HuH-7.5 (cell line): Measurements from ENCODE around the gene NEDD4L.

Experiments used
- DNase-seq: peaks from one replicate; pipeline ENCODE4 v3.0.0; 2011; ENCODE audit warnings: low spot score

NEDD4L gene

GRCh38 chr18:58183226-58183625 is 139.2 kb downstream of the NEDD4L start:
- DNase-seq, result no peak

GRCh38 chr18:58186258-58186948 is 142.4 kb downstream of the NEDD4L start:
- no peak for DNase-seq

GRCh38 chr18:58187674-58188073 is 143.6 kb downstream of the NEDD4L start:
- DNase-seq, result no peak

GRCh38 chr18:58188996-58189395 is 145.0 kb downstream of the NEDD4L start:
- no peak for DNase-seq

GRCh38 chr18:58190842-58191530 is 147.0 kb downstream of the NEDD4L start:
- DNase-seq, result no peak

- no peak for DNase-seq
Observed at GRCh38 chr18:58191626-58192025, 147.6 kb downstream of the NEDD4L start.

GRCh38 chr18:58192519-58192918 is 148.5 kb downstream of the NEDD4L start:
- no peak for DNase-seq

- peak; percentile 58 for DNase-seq
Observed at GRCh38 chr18:58194028-58194427, 150.0 kb downstream of the NEDD4L start.

- no peak for DNase-seq
Observed at GRCh38 chr18:58195278-58195765, 151.3 kb downstream of the NEDD4L start.

- DNase-seq, result no peak
Observed at GRCh38 chr18:58196164-58196563, 152.1 kb downstream of the NEDD4L start.

- no peak for DNase-seq
Observed at GRCh38 chr18:58196881-58197872, 153.2 kb downstream of the NEDD4L start.

GRCh38 chr18:58201268-58201667 is 157.2 kb downstream of the NEDD4L start:
- no peak for DNase-seq

- no peak for DNase-seq
Observed at GRCh38 chr18:58201733-58202730, 158.0 kb downstream of the NEDD4L start.

GRCh38 chr18:58204776-58205442 is 160.9 kb downstream of the NEDD4L start:
- no peak for DNase-seq

GRCh38 chr18:58205443-58206160 is 161.6 kb downstream of the NEDD4L start:
- no peak for DNase-seq

GRCh38 chr18:58207520-58208152 is 163.6 kb downstream of the NEDD4L start:
- no peak for DNase-seq

- no peak for DNase-seq
Observed at GRCh38 chr18:58208207-58208932, 164.3 kb downstream of the NEDD4L start.

GRCh38 chr18:58209326-58209725 is 165.3 kb downstream of the NEDD4L start:
- DNase-seq, result no peak

GRCh38 chr18:58211510-58211909 is 167.5 kb downstream of the NEDD4L start:
- no peak for DNase-seq
